OCI-LY7 (cell line): ENCODE measurements around the gene VPS54. TPM values are rescaled to one million over a fixed set of nuclear protein-coding genes. Genes with fewer than 3 reads are reported as not detected.
"Not testable (repeated sequence)": the region's sequence is repeated elsewhere in the genome, so short reads cannot be mapped to it uniquely, and the experiment has no call there.

Experiments used
- BruUV-seq: library from RNA; stranded (reverse); fragments of 400-500 nt; replicated peaks from 2 replicates; lab custom pipeline; 2021; lab: Mats Ljungman, UMichigan
- CTCF ChIA-PET: fragments of 300-600 bp; sonication (Branson Sonifier 250); formaldehyde crosslinking; loops from one replicate; lab custom pipeline; 2022; ENCODE audit warnings: antibody characterized with exemption; ENCODE audit not compliant: unreplicated experiment; lab: Charles Lee
- POLR2A ChIA-PET: fragments of 300-600 bp; sonication (Branson Sonifier 250); formaldehyde crosslinking; loops from one replicate; lab custom pipeline; 2022; ENCODE audit warnings: antibody characterized with exemption; lab: Charles Lee
- DNase-seq: peaks from one replicate; pipeline ENCODE4 v3.0.0-alpha.2; 2015; ENCODE audit warnings: low spot score
- H2AFZ ChIP-seq: fragments of 200-600 bp; sonication (generic), shearing (Covaris generic); 2 replicates; pipeline ENCODE4 v1.6.1; 2014; ENCODE audit warnings: mild to moderate bottlenecking, antibody characterized with exemption, low read length, moderate library complexity
- H3K27ac ChIP-seq: fragments of 200-600 bp; sonication (generic); 2 replicates; pipeline ENCODE4 v1.5.1; 2014; ENCODE audit warnings: mixed run types, low read depth, mild to moderate bottlenecking, moderate library complexity, low read length, inconsistent platforms; ENCODE audit not compliant: poor library complexity, severe bottlenecking
- H3K36me3 ChIP-seq: fragments of 200-600 bp; sonication (generic); 2 replicates; pipeline ENCODE4 v1.6.1; 2014; ENCODE audit warnings: mild to moderate bottlenecking, antibody characterized with exemption, low read length, moderate library complexity, mixed read lengths; ENCODE audit not compliant: insufficient read depth
- H3K4me1 ChIP-seq: fragments of 200-600 bp; sonication (generic); 2 replicates; pipeline ENCODE4 v1.5.1; 2014; ENCODE audit warnings: mild to moderate bottlenecking, low read length; ENCODE audit not compliant: insufficient read depth, poor library complexity, severe bottlenecking
- H3K4me2 ChIP-seq: fragments of 200-600 bp; sonication (generic); 2 replicates; pipeline ENCODE4 v1.6.1; 2014; ENCODE audit warnings: mild to moderate bottlenecking, low read length
- H3K4me3 ChIP-seq: fragments of 200-600 bp; sonication (generic); 2 replicates; pipeline ENCODE4 v1.5.1; 2014; ENCODE audit warnings: mild to moderate bottlenecking, low read depth, low read length; ENCODE audit not compliant: poor library complexity, severe bottlenecking
- H3K79me2 ChIP-seq: fragments of 200-600 bp; sonication (generic); 2 replicates; pipeline ENCODE4 v1.6.1; 2016; ENCODE audit warnings: low read depth, mild to moderate bottlenecking, low read length, moderate library complexity, mixed read lengths; ENCODE audit not compliant: insufficient read depth
- H3K9me2 ChIP-seq: fragments of 200-600 bp; sonication (generic); 2 replicates; pipeline ENCODE4 v1.6.1; 2016; ENCODE audit warnings: mild to moderate bottlenecking, low read length, mixed read lengths; ENCODE audit not compliant: insufficient read depth
- H3K9me3 ChIP-seq: fragments of 200-600 bp; sonication (generic); 2 replicates; pipeline ENCODE4 v1.6.1; 2014; ENCODE audit warnings: mild to moderate bottlenecking, mixed run types, low read length, mixed read lengths
- H4K20me1 ChIP-seq: fragments of 200-600 bp; sonication (generic); 2 replicates; pipeline ENCODE4 v1.6.1; 2014; ENCODE audit warnings: mild to moderate bottlenecking, antibody characterized with exemption, low read length, moderate library complexity, mixed read lengths; ENCODE audit not compliant: insufficient read depth
- CTCF ChIP-seq: fragments of 200-600 bp; sonication (generic); conservative IDR thresholded peaks from 2 replicates; pipeline ENCODE4 v1.5.1; 2014; ENCODE audit warnings: mild to moderate bottlenecking, antibody characterized with exemption, low read length, moderate library complexity, mixed read lengths
- EZH2phosphoT487 ChIP-seq: fragments of 200-600 bp; sonication (generic); IDR thresholded peaks from 2 replicates; pipeline ENCODE4 v1.6.1; 2018; ENCODE audit warnings: low read depth, borderline replicate concordance, mild to moderate bottlenecking, mixed run types, antibody characterized with exemption, low read length, moderate library complexity, mixed read lengths
- intact Hi-C: fragments of 100-400 bp; cut with micrococcal nuclease; formaldehyde crosslinking; loops from one replicate; pipeline ENCODE4 v1.10.0; 2022; ENCODE audit not compliant: unreplicated experiment
- total RNA-seq, 2 experiments: library from RNA; depleted of rRNA in 1 of 2; stranded (reverse); fragments of >200 nt in 1 of 2; shearing (Covaris generic) in 1 of 2; gene quantifications; 2 replicates each; pipeline ENCODE4 v1.2.3, GENCODE V29; 2014 to 2022

Gene VPS54
- total RNA-seq, 2 experiments from 2014 or later: 14.7 to 17.8 TPM

GRCh38 chr2:63849381-63850203 lies 169.6 kb downstream of the VPS54 start:
- no peak overlapping the region for H3K27ac ChIP-seq
- H3K9me3 ChIP-seq: no peaks in the 10 kb centered on the region
- H2AFZ ChIP-seq: no peak overlapping the region
- POLR2A ChIA-PET: interaction anchor here (0.9 to 1.8 kb wide), 5 partner anchors 8 to 157 kb away, joined by 3 to 5 read pairs (median 4); partner anchors contain the start of gene UGP2
- peaks cover 34% of the 10 kb centered on the region for H4K20me1 ChIP-seq
- no peak overlapping the region for H3K4me2 ChIP-seq
- H3K4me1 ChIP-seq: peaks cover 7% of the 10 kb centered on the region
- peaks cover 46% of the 10 kb centered on the region for H3K36me3 ChIP-seq
- H3K9me2 ChIP-seq: no peaks in the 10 kb centered on the region
- H3K79me2 ChIP-seq: peaks cover 98% of the 10 kb centered on the region
- no TSS peak for BruUV-seq
- no peak for TF ChIP-seq EZH2phosphoT487
- no peak for TF ChIP-seq CTCF
- DNase-seq: no peak
- CTCF ChIA-PET: no interaction called here
- intact Hi-C loops: no loop called here
- H3K4me3 ChIP-seq: no peak overlapping the region

- H3K9me2 ChIP-seq, BruUV-seq, H3K9me3 ChIP-seq, CTCF ChIA-PET, DNase-seq, H2AFZ ChIP-seq, intact Hi-C loops, POLR2A ChIA-PET, H3K4me3 ChIP-seq, H3K4me2 ChIP-seq, H3K27ac ChIP-seq: not testable (repeated sequence)
- peaks cover 56% of the 10 kb centered on the region for H3K36me3 ChIP-seq
- peaks cover 37% of the 10 kb centered on the region for H4K20me1 ChIP-seq
- peaks cover 98% of the 10 kb centered on the region for H3K79me2 ChIP-seq
- peaks cover 26% of the 10 kb centered on the region for H3K4me1 ChIP-seq
Measured at GRCh38 chr2:63847571-63847970, 171.7 kb downstream of the VPS54 start.

- ChIA-PET CTCF (no interaction called here), POLR2A (interaction anchor here (0.6 to 3.3 kb wide), 5 partner anchors 10 to 610 kb away, joined by 3 to 22 read pairs (median 4); no protein-coding TSS in a partner anchor)
- TF ChIP-seq EZH2phosphoT487 (no peak), CTCF (no peak)
- Histone ChIP-seq H2AFZ (no peak overlapping the region), H3K27ac (no peak overlapping the region), H3K9me3 (no peaks in the 10 kb centered on the region), H3K4me3 (no peak overlapping the region), H4K20me1 (peaks cover 34% of the 10 kb centered on the region), H3K4me2 (no peak overlapping the region), H3K79me2 (peaks cover 97% of the 10 kb centered on the region), H3K36me3 (peaks cover 48% of the 10 kb centered on the region), H3K4me1 (peaks cover 26% of the 10 kb centered on the region), H3K9me2 (no peaks in the 10 kb centered on the region)
- no peak for DNase-seq
- no TSS peak for BruUV-seq
- intact Hi-C loops: no loop called here
Measured at GRCh38 chr2:63846487-63846886, 172.7 kb downstream of the VPS54 start.
